Measurements from ENCODE around the gene UACA.
"Not testable (repeated sequence)": the region's sequence is repeated elsewhere in the genome, so short reads cannot be mapped to it uniquely, and the experiment has no call there.

UACA gene

GRCh38 chr15:70663069-70663468 is 100.3 kb downstream of the UACA start:
- DNase-seq, result not testable (repeated sequence)

GRCh38 chr15:70659662-70660061 is 103.7 kb downstream of the UACA start:
- DNase-seq, result no peak

GRCh38 chr15:70658641-70659040 is 104.7 kb downstream of the UACA start:
- no peak for DNase-seq

- DNase-seq, result no peak
These were observed 109.9 kb downstream of the UACA start for GRCh38 chr15:70653426-70653825.

- DNase-seq, result no peak
These were observed 111.0 kb downstream of the UACA start for GRCh38 chr15:70652341-70652740.

GRCh38 chr15:70651303-70651845 is 112.0 kb downstream of the UACA start:
- DNase-seq, result no peak

- DNase-seq, result no peak
These were observed 112.6 kb downstream of the UACA start for GRCh38 chr15:70650567-70651302.

GRCh38 chr15:70647396-70647795 is 116.0 kb downstream of the UACA start:
- no peak for DNase-seq

- no peak for DNase-seq
These were observed 117.2 kb downstream of the UACA start for GRCh38 chr15:70646169-70646568.

GRCh38 chr15:70643783-70644125 is 119.6 kb downstream of the UACA start:
- DNase-seq, result no peak

- DNase-seq, result no peak
These were observed 120.1 kb downstream of the UACA start for GRCh38 chr15:70643106-70643782.

- no peak for DNase-seq
These were observed 126.7 kb downstream of the UACA start for GRCh38 chr15:70636540-70637165.

- no peak for DNase-seq
These were observed 127.5 kb downstream of the UACA start for GRCh38 chr15:70635895-70636294.

- no peak for DNase-seq
These were observed 129.4 kb downstream of the UACA start for GRCh38 chr15:70633991-70634390.

- no peak for DNase-seq
These were observed 130.1 kb downstream of the UACA start for GRCh38 chr15:70633103-70633831.

- DNase-seq, result no peak
These were observed 130.8 kb downstream of the UACA start for GRCh38 chr15:70632491-70633102.

- no peak for DNase-seq
These were observed 131.3 kb downstream of the UACA start for GRCh38 chr15:70632079-70632478.

GRCh38 chr15:70629735-70630273 is 133.6 kb downstream of the UACA start:
- no peak for DNase-seq

- DNase-seq, result no peak
These were observed 134.8 kb downstream of the UACA start for GRCh38 chr15:70628549-70628896.

- no peak for DNase-seq
These were observed 135.4 kb downstream of the UACA start for GRCh38 chr15:70627734-70628548.

GRCh38 chr15:70627322-70627721 is 136.0 kb downstream of the UACA start:
- no peak for DNase-seq

GRCh38 chr15:70625438-70625837 is 137.9 kb downstream of the UACA start:
- no peak for DNase-seq
